NB4 (cell line): ENCODE measurements around the gene CALHM4.

ENCODE experiments used
- DNase-seq: peaks from one replicate; pipeline ENCODE4 v3.0.0; 2010; ENCODE audit warnings: low read depth
- H3K4me3 ChIP-seq: one replicate; pipeline ENCODE4 v1.5.1; 2011; ENCODE audit warnings: mild to moderate bottlenecking, low read depth, low read length, moderate library complexity
- CTCF ChIP-seq: IDR thresholded peaks from one replicate; pipeline ENCODE4 v1.5.1; 2012; ENCODE audit warnings: low read depth, low read length
- MAX ChIP-seq: IDR thresholded peaks from 2 replicates; pipeline ENCODE4 v1.6.1; 2011; ENCODE audit warnings: low read depth, low read length
- MYC ChIP-seq: IDR thresholded peaks from 2 replicates; pipeline ENCODE4 v1.6.1; 2011; ENCODE audit warnings: low read depth, low read length
- POLR2A ChIP-seq: IDR thresholded peaks from 2 replicates; pipeline ENCODE4 v1.6.1; 2011; ENCODE audit warnings: mild to moderate bottlenecking; ENCODE audit not compliant: insufficient read length; ENCODE audit errors: extremely low read depth

CALHM4 gene

GRCh38 chr6:116560130-116560529 lies 6.6 kb downstream of the CALHM4 start:
- TF ChIP-seq MAX (no peak), MYC (no peak), CTCF (no peak), POLR2A (no peak)
- DNase-seq: no peak
- H3K4me3 ChIP-seq: no peak overlapping the region

GRCh38 chr6:116561377-116562018 lies 7.9 kb downstream of the CALHM4 start:
- TF ChIP-seq MAX (peak; percentile 55), CTCF (peak; percentile 95), POLR2A (no peak), MYC (peak; percentile 38; the same call in 1 of the 2 replicates)
- no peak overlapping the region for H3K4me3 ChIP-seq
- DNase-seq: peak; percentile 76

- no peak for DNase-seq
- H3K4me3 ChIP-seq: no peak overlapping the region
- TF ChIP-seq POLR2A: no peak
Measured at GRCh38 chr6:116562019-116562403, 8.5 kb downstream of the CALHM4 start.

GRCh38 chr6:116562614-116563013 lies 9.1 kb downstream of the CALHM4 start:
- no peak for TF ChIP-seq POLR2A
- no peak for TF ChIP-seq CTCF
- TF ChIP-seq MAX: no peak
- no peak for TF ChIP-seq MYC
- no peak overlapping the region for H3K4me3 ChIP-seq
- no peak for DNase-seq

- no peak for DNase-seq
- H3K4me3 ChIP-seq: no peak overlapping the region
- TF ChIP-seq POLR2A: no peak
- TF ChIP-seq MAX: no peak
- TF ChIP-seq CTCF: no peak
- no peak for TF ChIP-seq MYC
Measured at GRCh38 chr6:116563830-116564229, 10.3 kb downstream of the CALHM4 start.

GRCh38 chr6:116564311-116564710 lies 10.8 kb downstream of the CALHM4 start:
- H3K4me3 ChIP-seq: no peak overlapping the region
- no peak for TF ChIP-seq CTCF
- TF ChIP-seq POLR2A: no peak
- no peak for TF ChIP-seq MAX
- TF ChIP-seq MYC: no peak
- no peak for DNase-seq
